Sigmoid colon (tissue), 3 donors: Measurements from ENCODE around the gene EFL1.

Source experiments
- POLR2A ChIP-seq, 2 donors: fragments of 450-650 bp; IDR thresholded peaks; one replicate each; pipeline ENCODE4 v1.6.1; 2016; ENCODE audit warnings: antibody characterized with exemption in 2 of 2, mild to moderate bottlenecking in 2 of 2, moderate library complexity in 2 of 2
- TF ChIP-seq, protein P1 (sequence below), 4 experiments: fragments of 450-650 bp in 3 of 4; fragments of 200-600 bp in 1 of 4; IDR thresholded peaks; one replicate each; pipeline ENCODE4 v1.5.1; 2016 to 2019; ENCODE audit warnings: antibody characterized with exemption in 4 of 4, mild to moderate bottlenecking in 3 of 4, moderate library complexity in 2 of 4

DNA sequence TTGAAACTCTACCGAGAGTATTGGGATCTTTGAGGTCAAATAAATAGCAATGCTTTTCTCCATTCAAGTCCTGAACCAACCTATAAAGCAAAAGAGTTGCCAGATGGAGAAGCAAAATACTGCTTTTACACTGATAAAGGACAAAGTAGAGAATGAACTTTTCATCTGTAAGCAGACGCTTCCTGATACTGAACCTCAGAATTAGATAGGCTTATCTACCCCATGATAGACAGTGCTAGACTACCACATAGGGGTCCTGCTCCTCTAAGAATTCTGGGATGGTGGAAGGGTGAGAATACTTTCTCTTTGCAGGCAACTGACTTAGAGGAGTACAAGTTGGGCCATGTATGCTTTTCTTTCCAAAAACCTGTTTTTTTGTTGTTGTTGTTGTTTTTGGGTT lies 9.6 kb upstream of the EFL1 start:
- TF ChIP-seq, protein P1, sequence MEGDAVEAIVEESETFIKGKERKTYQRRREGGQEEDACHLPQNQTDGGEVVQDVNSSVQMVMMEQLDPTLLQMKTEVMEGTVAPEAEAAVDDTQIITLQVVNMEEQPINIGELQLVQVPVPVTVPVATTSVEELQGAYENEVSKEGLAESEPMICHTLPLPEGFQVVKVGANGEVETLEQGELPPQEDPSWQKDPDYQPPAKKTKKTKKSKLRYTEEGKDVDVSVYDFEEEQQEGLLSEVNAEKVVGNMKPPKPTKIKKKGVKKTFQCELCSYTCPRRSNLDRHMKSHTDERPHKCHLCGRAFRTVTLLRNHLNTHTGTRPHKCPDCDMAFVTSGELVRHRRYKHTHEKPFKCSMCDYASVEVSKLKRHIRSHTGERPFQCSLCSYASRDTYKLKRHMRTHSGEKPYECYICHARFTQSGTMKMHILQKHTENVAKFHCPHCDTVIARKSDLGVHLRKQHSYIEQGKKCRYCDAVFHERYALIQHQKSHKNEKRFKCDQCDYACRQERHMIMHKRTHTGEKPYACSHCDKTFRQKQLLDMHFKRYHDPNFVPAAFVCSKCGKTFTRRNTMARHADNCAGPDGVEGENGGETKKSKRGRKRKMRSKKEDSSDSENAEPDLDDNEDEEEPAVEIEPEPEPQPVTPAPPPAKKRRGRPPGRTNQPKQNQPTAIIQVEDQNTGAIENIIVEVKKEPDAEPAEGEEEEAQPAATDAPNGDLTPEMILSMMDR (IDR thresholded peaks at IDR 0.05): no peak
- TF ChIP-seq POLR2A (IDR thresholded peaks at IDR 0.05): no peak
